CD8-positive, alpha-beta memory T cell (primary cell): ENCODE data around the gene NANOS3. TPM values are rescaled to one million over a fixed set of nuclear protein-coding genes. Genes with fewer than 3 reads are reported as not detected.

ENCODE experiments used
- CTCF ChIA-PET: fragments of 350-600 bp; sonication (Branson Sonifier 250); formaldehyde crosslinking; loops from one replicate; lab custom pipeline; 2021; ENCODE audit warnings: antibody characterized with exemption; lab: Charles Lee
- POLR2A ChIA-PET: fragments of 350-600 bp; sonication (Branson Sonifier 250); formaldehyde crosslinking; loops from one replicate; lab custom pipeline; 2021; ENCODE audit warnings: antibody characterized with exemption; lab: Charles Lee
- DNase-seq, 5 donors: peaks; one replicate each; pipeline versions ENCODE4 v3.0.0 to v3.0.0-alpha.2; 2020 to 2022; ENCODE audit warnings: mixed read lengths in 1 of 5
- H3K27ac ChIP-seq: one replicate; pipeline ENCODE4 v1.7.0; 2013; ENCODE audit warnings: low read depth, mild to moderate bottlenecking, low read length, moderate library complexity
- H3K27me3 ChIP-seq: 2 replicates; pipeline ENCODE4 v1.7.0; 2013; ENCODE audit warnings: low read length, mild to moderate bottlenecking; ENCODE audit not compliant: insufficient read depth, poor library complexity, severe bottlenecking
- H3K36me3 ChIP-seq: 2 replicates; pipeline ENCODE4 v1.7.0; 2013; ENCODE audit warnings: mild to moderate bottlenecking, low read length, moderate library complexity; ENCODE audit not compliant: insufficient read depth
- H3K4me1 ChIP-seq: 2 replicates; pipeline ENCODE4 v1.7.0; 2013; ENCODE audit warnings: mild to moderate bottlenecking, low read length, moderate library complexity; ENCODE audit not compliant: insufficient read depth
- H3K4me3 ChIP-seq: 2 replicates; pipeline ENCODE4 v1.7.0; 2013; ENCODE audit warnings: mild to moderate bottlenecking, low read length
- H3K9me3 ChIP-seq: 2 replicates; pipeline ENCODE4 v1.7.0; 2013; ENCODE audit warnings: mild to moderate bottlenecking, low read length
- H3K27ac Mint-ChIP-seq, 8 donors: one replicate each; pipeline ENCODE4 v1.8.0; 2020 to 2021; ENCODE audit warnings: mixed read lengths in 8 of 8, mild to moderate bottlenecking in 6 of 8, inconsistent platforms in 3 of 8, moderate library complexity in 3 of 8
- H3K27me3 Mint-ChIP-seq, 2 donors: one replicate each; pipeline ENCODE4 v1.8.0; 2020 to 2021; ENCODE audit warnings: mixed read lengths in 2 of 2, mild to moderate bottlenecking in 1 of 2, moderate library complexity in 1 of 2
- H3K36me3 Mint-ChIP-seq, 3 donors: one replicate each; pipeline ENCODE4 v1.8.0; 2020 to 2021; ENCODE audit warnings: mixed read lengths in 3 of 3, inconsistent platforms in 1 of 3, mild to moderate bottlenecking in 1 of 3
- H3K4me1 Mint-ChIP-seq, 3 donors: one replicate each; pipeline ENCODE4 v1.8.0; 2020 to 2021; ENCODE audit warnings: mixed read lengths in 3 of 3, inconsistent platforms in 1 of 3, mild to moderate bottlenecking in 1 of 3
- H3K4me3 Mint-ChIP-seq, 7 donors: one replicate each; pipeline ENCODE4 v1.8.0; 2020 to 2021; ENCODE audit warnings: mixed read lengths in 7 of 7, mild to moderate bottlenecking in 6 of 7, moderate library complexity in 4 of 7, inconsistent platforms in 2 of 7
- H3K9me3 Mint-ChIP-seq, 5 donors: one replicate each; pipeline ENCODE4 v1.8.0; 2020 to 2022; ENCODE audit warnings: mixed read lengths in 5 of 5, mild to moderate bottlenecking in 3 of 5, moderate library complexity in 2 of 5, inconsistent platforms in 1 of 5
- polyA plus RNA-seq: library from polyadenylated mRNA; unstranded; fragments of 300-500 nt; fragmentation: Illumina TruSeq; gene quantifications from one replicate; pipeline ENCODE4 v1.2.3, GENCODE V29; 2021
- total RNA-seq, 2 experiments: library from RNA; stranded (reverse); gene quantifications; one replicate each; pipeline ENCODE4 v1.2.3, GENCODE V29; 2021

NANOS3 gene
- total and polyA plus RNA-seq, 3 experiments from 2014 or later = 0.90 to 1.5 TPM; not detected in 1

DNA sequence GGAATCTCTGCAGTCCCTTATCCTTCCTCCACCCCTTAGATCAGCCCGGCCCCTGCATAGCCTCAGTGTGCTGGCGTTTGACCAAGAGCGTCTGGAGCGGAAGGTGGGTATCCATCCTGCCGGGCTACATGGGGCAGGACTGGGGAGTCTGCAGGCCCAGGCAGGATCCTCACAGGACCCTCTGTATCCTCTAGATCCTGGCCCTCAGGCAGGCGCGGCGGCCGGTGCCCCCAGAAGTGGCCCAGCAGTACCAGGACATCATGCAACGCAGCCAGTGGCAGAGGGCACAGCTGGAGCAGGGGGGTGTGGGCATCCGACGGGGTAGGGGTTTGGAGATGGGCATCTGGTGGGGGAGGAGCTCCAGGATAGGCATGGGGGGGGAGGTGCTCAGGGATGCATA lies 52.4 kb downstream of the NANOS3 start:
- H3K36me3 Mint-ChIP-seq = peaks cover 4 to 31% (median 5%) of the 10 kb centered on the region in 3 donors
- H3K27ac Mint-ChIP-seq = no peak overlapping the region
- H3K4me3 ChIP-seq = no peak overlapping the region
- no peaks in the 10 kb centered on the region for H3K9me3 Mint-ChIP-seq
- H3K36me3 ChIP-seq = no peaks in the 10 kb centered on the region
- no peak for DNase-seq
- no peaks in the 10 kb centered on the region for H3K4me1 ChIP-seq
- no peaks in the 10 kb centered on the region for H3K9me3 ChIP-seq
- peaks cover 0 to 4% (median 2%) of the 10 kb centered on the region in 3 donors for H3K4me1 Mint-ChIP-seq
- no peak overlapping the region for H3K27ac ChIP-seq
- no peak overlapping the region for H3K4me3 Mint-ChIP-seq
- no peaks in the 10 kb centered on the region for H3K27me3 ChIP-seq
- ChIA-PET CTCF (no interaction called here), POLR2A (no interaction called here)
- peaks cover 0 to 9% of the 10 kb centered on the region in 2 donors for H3K27me3 Mint-ChIP-seq

DNA sequence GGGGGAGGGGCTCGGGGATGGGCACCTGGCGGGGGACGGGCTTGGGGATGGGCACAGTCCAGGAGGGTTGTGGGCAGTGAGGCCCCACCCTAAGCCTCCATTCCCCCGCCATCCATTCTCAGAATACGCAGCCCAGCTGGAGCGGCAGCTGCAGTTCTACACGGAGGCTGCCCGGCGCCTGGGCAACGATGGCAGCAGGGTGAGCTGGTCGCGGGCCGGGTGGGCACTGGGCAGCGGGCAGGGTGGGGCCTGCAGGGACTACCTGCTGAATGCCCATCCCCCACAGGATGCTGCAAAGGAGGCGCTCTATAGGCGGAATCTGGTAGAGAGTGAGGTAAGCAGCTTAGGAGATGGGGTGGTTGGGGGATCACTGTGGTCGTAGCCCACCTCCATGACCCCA lies 53.0 kb downstream of the NANOS3 start:
- H3K36me3 Mint-ChIP-seq = peaks cover 3 to 27% (median 4%) of the 10 kb centered on the region in 3 donors
- no peak overlapping the region for H3K4me3 Mint-ChIP-seq
- Histone ChIP-seq H3K9me3 (no peaks in the 10 kb centered on the region), H3K36me3 (no peaks in the 10 kb centered on the region), H3K4me1 (no peaks in the 10 kb centered on the region), H3K27me3 (no peaks in the 10 kb centered on the region), H3K4me3 (no peak overlapping the region), H3K27ac (no peak overlapping the region)
- H3K27ac Mint-ChIP-seq = no peak overlapping the region
- ChIA-PET POLR2A (no interaction called here), CTCF (no interaction called here)
- no peak for DNase-seq
- peaks cover 0 to 4% (median 2%) of the 10 kb centered on the region in 3 donors for H3K4me1 Mint-ChIP-seq
- H3K27me3 Mint-ChIP-seq = peaks cover 0 to 15% of the 10 kb centered on the region in 2 donors
- H3K9me3 Mint-ChIP-seq = no peaks in the 10 kb centered on the region

Other genes starting within 250 kb of the NANOS3 start
- gene MRI1, start 112.6 kb upstream of the NANOS3 start, total RNA-seq = 10 to 100 TPM; 42.4 to 43.5 TPM
- 19.0 TPM for gene MRI1, start 112.6 kb upstream of the NANOS3 start, polyA plus RNA-seq
- 100 to 1,000 TPM; 131 to 163 TPM for gene C19orf53, start 102.7 kb upstream of the NANOS3 start, total RNA-seq
- gene C19orf53, start 102.7 kb upstream of the NANOS3 start, polyA plus RNA-seq = 239 TPM
- 1 to 10 TPM; 4.4 to 4.8 TPM for gene ZSWIM4, start 81.7 kb upstream of the NANOS3 start, total RNA-seq
- gene ZSWIM4, start 81.7 kb upstream of the NANOS3 start, polyA plus RNA-seq = 1.6 TPM
- 1 to 10 TPM; 6.8 to 8.2 TPM for gene BRME1, start 29.0 kb downstream of the NANOS3 start, total RNA-seq
- gene BRME1, start 29.0 kb downstream of the NANOS3 start, polyA plus RNA-seq = 3.5 TPM
- 10 to 100 TPM; 30.8 to 31.0 TPM for gene CC2D1A, start 29.1 kb downstream of the NANOS3 start, total RNA-seq
- gene CC2D1A, start 29.1 kb downstream of the NANOS3 start, polyA plus RNA-seq = 15.3 TPM
- gene PODNL1, start 61.3 kb downstream of the NANOS3 start, total RNA-seq = under 1 TPM in 1 of 2 experiments, not detected in 1; 0.24 TPM
- not detected for gene PODNL1, start 61.3 kb downstream of the NANOS3 start, polyA plus RNA-seq
- 10 to 100 TPM; 64.6 to 66.5 TPM for gene DCAF15, start 75.4 kb downstream of the NANOS3 start, total RNA-seq
- 8.0 TPM for gene DCAF15, start 75.4 kb downstream of the NANOS3 start, polyA plus RNA-seq
- 10 to 100 TPM; 13.0 to 13.6 TPM for gene RFX1, start 129.2 kb downstream of the NANOS3 start, total RNA-seq
- 3.1 TPM for gene RFX1, start 129.2 kb downstream of the NANOS3 start, polyA plus RNA-seq
- not detected for gene RLN3, start 151.0 kb downstream of the NANOS3 start, total RNA-seq
- gene RLN3, start 151.0 kb downstream of the NANOS3 start, polyA plus RNA-seq = not detected
- 10 to 100 TPM; 71.4 to 73.6 TPM for gene IL27RA, start 154.6 kb downstream of the NANOS3 start, total RNA-seq
- gene IL27RA, start 154.6 kb downstream of the NANOS3 start, polyA plus RNA-seq = 83.4 TPM
- not detected for gene PALM3, start 184.9 kb downstream of the NANOS3 start, total RNA-seq
- gene PALM3, start 184.9 kb downstream of the NANOS3 start, polyA plus RNA-seq = not detected
- gene MISP3, start 195.7 kb downstream of the NANOS3 start, total RNA-seq = 1 to 10 TPM in 1 of 2 experiments, under 1 TPM in 1; 1.00 to 1.2 TPM
- 2.1 TPM for gene MISP3, start 195.7 kb downstream of the NANOS3 start, polyA plus RNA-seq
- under 1 TPM in 1 of 2 experiments, not detected in 1; 0.42 TPM for gene C19orf67, start 208.6 kb downstream of the NANOS3 start, total RNA-seq
- gene C19orf67, start 208.6 kb downstream of the NANOS3 start, polyA plus RNA-seq = not detected
- gene SAMD1, start 213.6 kb downstream of the NANOS3 start, total RNA-seq = 100 to 1,000 TPM in 1 of 2 experiments, 10 to 100 TPM in 1; 97.8 to 105 TPM
- gene SAMD1, start 213.6 kb downstream of the NANOS3 start, polyA plus RNA-seq = 2.8 TPM
- 10 to 100 TPM; 77.3 to 81.0 TPM for gene PRKACA, start 240.6 kb downstream of the NANOS3 start, total RNA-seq
- 1.5 TPM for gene PRKACA, start 240.6 kb downstream of the NANOS3 start, polyA plus RNA-seq